BLaER1 (cell line): Measurements from ENCODE around the gene ALAS1.

Source experiments
- H3K27ac ChIP-seq: shearing (Covaris generic); formaldehyde crosslinking; 2 replicates; pipeline ENCODE4 v1.8.1; 2022
- H3K27me3 ChIP-seq: shearing (Covaris generic); formaldehyde crosslinking; 2 replicates; pipeline ENCODE4 v1.8.1; 2022
- H3K36me3 ChIP-seq: shearing (Covaris generic); formaldehyde crosslinking; 2 replicates; pipeline ENCODE4 v1.8.1; 2022
- H3K4me1 ChIP-seq: shearing (Covaris generic); formaldehyde crosslinking; 2 replicates; pipeline ENCODE4 v1.8.1; 2022
- H3K4me2 ChIP-seq: shearing (Covaris generic); formaldehyde crosslinking; 2 replicates; pipeline ENCODE4 v1.8.1; 2022
- H3K4me3 ChIP-seq: shearing (Covaris generic); formaldehyde crosslinking; 2 replicates; pipeline ENCODE4 v1.8.1; 2022
- H3K9ac ChIP-seq: shearing (Covaris generic); formaldehyde crosslinking; 2 replicates; pipeline ENCODE4 v1.8.1; 2022
- H3K9me3 ChIP-seq: shearing (Covaris generic); formaldehyde crosslinking; 2 replicates; pipeline ENCODE4 v1.8.1; 2022
- H4K20me1 ChIP-seq: shearing (Covaris generic); formaldehyde crosslinking; 2 replicates; pipeline ENCODE4 v1.8.1; 2022
- Cebpa-rat ChIP-seq: shearing (Covaris generic); IDR thresholded peaks from 2 replicates; pipeline ENCODE4 v1.8.1; 2022

Gene ALAS1

DNA sequence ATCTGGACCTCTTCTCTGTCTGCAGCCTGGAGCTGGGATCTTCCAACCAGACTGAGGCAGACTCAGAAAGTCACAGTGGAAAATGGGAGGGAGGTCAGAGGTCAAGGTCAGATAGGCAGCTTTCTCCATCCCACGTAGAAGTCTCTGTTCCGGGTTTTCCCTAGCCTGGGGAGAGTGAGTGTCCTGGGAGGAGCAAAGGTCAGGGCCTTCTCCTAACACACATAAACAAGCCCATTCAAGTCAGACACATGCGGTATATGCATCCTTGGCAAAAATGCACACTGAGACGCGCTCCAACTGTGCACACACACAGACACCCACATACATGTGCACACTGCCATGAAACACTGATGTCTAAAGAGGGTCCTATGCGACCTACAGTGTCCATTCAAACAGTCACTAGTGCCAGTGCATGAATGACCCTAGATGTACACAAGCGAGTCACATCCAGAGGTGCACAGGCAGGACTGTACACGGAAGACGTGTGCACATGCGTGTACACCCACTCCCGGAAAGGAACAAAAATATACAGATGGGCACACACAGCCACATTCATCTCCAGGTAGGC lies 40.3 kb downstream of the ALAS1 start:
- no peaks in the 10 kb centered on the region for H3K27me3 ChIP-seq
- peak overlapping the region; percentile 90 for H3K4me2 ChIP-seq
- peak overlapping the region; percentile 95 for H3K4me3 ChIP-seq
- H3K27ac ChIP-seq = peak overlapping the region; percentile 98
- H3K9me3 ChIP-seq = no peaks in the 10 kb centered on the region
- peak overlapping the region; percentile 97 for H3K9ac ChIP-seq
- no peak for TF ChIP-seq Cebpa-rat
- H3K4me1 ChIP-seq = peaks cover 75% of the 10 kb centered on the region
- H4K20me1 ChIP-seq = peaks cover 24% of the 10 kb centered on the region
- peaks cover 19% of the 10 kb centered on the region for H3K36me3 ChIP-seq

DNA sequence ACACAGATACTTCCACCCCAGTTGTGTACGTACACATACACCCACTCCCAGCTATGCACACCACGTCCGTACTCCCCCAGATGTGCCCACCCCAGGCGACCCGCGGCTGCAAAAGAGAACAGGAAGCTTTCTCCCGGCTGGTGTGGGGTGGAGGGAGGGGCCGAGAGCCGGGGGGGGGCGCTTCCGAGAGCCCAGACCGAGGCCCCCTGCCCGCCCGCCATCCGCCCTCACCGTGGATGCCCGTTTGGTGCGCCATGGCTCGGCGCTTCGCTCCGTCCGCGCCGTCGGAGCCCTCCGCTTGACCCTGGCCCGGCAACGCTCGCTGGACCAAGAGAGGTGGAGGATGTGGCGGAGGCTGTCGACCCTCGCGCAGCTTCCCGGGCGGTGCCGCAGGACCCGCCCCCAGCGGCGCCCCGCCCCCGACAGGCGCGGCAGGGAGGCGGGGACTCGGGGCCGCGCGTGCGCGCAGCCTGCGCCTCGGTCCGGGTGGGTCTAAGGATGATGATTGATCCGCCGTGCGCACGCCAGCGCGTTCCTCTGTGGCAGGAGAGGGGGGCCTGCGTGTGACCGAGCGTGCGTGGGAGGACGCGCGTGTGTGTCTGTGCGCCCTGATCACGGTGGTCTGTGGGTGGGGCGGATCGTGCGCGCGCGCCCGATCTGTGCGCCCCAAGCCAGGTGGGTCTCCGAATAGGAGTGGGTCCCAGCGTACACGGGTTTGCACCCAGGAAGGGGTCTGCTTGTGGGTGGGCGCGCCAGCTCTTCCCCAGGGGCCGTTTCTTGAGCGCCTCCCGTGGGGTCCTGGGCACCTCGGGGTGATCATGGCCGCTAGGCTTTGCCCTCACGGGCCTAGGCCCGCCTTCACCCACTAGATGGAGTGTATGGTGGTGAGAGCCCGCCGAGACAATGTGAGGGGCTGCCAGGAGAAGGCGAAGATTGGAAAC lies 41.1 kb downstream of the ALAS1 start, which contains the start of gene TWF2:
Gene TWF2, minus strand, starts transcription at position 398 of the 941 bp plus-strand sequence. Its CDS starts 142 bp downstream, at position 256.
- peaks cover 75% of the 10 kb centered on the region for H3K4me1 ChIP-seq

DNA sequence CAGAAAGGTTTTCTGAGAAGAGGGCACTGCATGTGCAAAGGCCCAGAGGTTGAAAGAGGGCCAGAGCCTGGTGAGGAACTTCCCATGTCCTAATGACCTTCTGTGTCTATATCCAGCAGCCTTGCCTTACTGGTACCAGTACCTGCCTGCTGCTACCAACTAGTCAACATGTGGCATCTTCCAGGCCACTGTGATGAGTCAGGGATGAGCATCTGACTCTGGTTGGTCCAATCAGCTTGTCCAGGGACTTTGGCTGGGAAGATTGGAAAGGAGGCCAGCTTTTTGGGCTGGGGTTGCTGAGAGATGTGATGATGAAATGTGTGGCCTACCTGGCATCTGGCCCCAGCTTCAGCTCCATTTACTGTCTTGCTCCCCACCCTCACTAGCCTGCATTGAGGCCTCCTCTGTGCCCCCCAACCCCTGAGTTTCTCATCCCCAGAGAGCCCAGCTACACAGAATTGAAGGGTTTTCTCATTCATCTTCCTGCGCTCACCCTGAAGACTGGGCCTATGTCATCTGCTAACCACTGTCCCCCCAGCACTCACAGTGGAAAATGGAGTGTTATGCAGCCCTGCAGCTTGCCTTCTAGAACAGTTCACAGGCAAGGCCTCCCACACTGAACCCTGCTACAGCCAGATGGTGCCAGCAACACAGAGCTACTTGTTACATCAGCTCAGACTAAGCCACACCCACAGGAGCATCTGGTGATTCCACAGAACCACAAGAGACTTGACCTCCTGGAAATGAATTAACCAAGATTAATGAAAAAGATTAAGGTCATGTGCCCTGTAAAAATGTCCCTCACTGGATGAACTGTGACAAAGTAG lies 42.3 kb downstream of the ALAS1 start:
- Histone ChIP-seq H3K27me3 (no peaks in the 10 kb centered on the region), H3K27ac (peak overlapping the region; percentile 98), H3K36me3 (0 out of 2 replicates have a peak, but pooled peaks cover 4% of the 10 kb centered on the region), H3K9me3 (no peaks in the 10 kb centered on the region), H3K4me3 (peak overlapping the region; percentile 95), H3K4me2 (peak overlapping the region; percentile 90), H4K20me1 (peaks cover 24% of the 10 kb centered on the region), H3K4me1 (peaks cover 77% of the 10 kb centered on the region), H3K9ac (peak overlapping the region; percentile 97)
- no peak for TF ChIP-seq Cebpa-rat

More for the DNA sequence above, 41.1 kb downstream of the ALAS1 start, which contains the start of gene TWF2:
- H4K20me1 ChIP-seq = peaks cover 24% of the 10 kb centered on the region
- H3K36me3 ChIP-seq = peaks cover 16% of the 10 kb centered on the region
- no peak for TF ChIP-seq Cebpa-rat
- peak within 1 kb of the TSS; percentile 98 for H3K27ac ChIP-seq
- peak within 1 kb of the TSS; percentile 90 for H3K4me2 ChIP-seq
- peak within 1 kb of the TSS; percentile 97 for H3K9ac ChIP-seq
- H3K9me3 ChIP-seq = no peaks in the 10 kb centered on the region
- peak within 1 kb of the TSS; percentile 95 for H3K4me3 ChIP-seq
- no peaks in the 10 kb centered on the region for H3K27me3 ChIP-seq

DNA sequence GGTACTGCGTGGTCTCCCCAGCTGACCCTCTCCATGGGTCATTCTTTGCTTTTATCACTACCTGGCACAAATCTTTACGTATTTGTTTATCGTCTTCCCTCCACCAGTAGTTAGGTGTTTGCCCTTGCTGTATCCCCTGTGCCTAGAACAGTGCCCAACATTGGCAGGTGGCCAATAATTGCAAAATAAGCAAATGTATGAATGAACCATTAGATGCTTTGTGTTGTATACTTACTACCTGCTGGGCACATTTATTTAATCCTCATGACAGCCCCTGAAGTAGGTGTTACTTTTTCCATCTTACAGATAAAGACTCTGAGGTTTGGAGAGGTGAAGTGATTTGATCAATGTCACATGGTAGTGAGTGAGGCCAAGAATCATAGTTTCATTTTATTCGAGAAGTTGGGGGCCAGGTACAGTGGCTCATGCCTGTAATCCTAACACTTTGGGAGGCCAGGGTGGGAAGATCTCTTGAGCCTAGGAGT lies 43.0 kb downstream of the ALAS1 start:
- Histone ChIP-seq H3K4me3 (no peak overlapping the region), H3K4me1 (peaks cover 77% of the 10 kb centered on the region), H3K9ac (no peak overlapping the region), H3K36me3 (no peaks in the 10 kb centered on the region), H3K9me3 (no peaks in the 10 kb centered on the region), H3K4me2 (peak overlapping the region; percentile 90), H3K27ac (peak overlapping the region; percentile 98; the same call in 1 of the 2 replicates), H4K20me1 (peaks cover 24% of the 10 kb centered on the region), H3K27me3 (no peaks in the 10 kb centered on the region)
- no peak for TF ChIP-seq Cebpa-rat

DNA sequence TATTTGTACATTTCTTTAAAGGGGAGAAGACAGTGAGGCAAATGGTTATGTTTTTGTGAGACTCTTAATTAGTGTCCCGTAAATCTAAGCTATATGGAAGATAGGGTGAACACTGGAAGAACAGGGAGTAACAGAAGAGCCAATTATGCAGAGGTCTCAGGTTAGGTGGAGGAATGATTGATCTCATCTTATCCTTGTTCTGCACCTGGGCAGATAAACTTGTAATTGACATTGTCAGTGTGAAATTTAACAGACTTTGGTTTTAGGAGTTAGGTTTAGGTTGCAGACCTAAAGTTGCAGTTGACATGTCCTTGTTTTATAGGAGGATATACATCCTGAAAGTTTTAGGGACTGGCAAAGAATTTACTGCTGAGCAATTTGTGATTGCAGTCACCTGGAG lies 44.1 kb downstream of the ALAS1 start:
- no peak overlapping the region for H3K4me3 ChIP-seq
- no peak overlapping the region for H3K4me2 ChIP-seq
- no peaks in the 10 kb centered on the region for H3K36me3 ChIP-seq
- 0 out of 2 replicates have a peak overlapping the region, but pooled peaks have one; percentile 20 for H3K27ac ChIP-seq
- no peaks in the 10 kb centered on the region for H3K9me3 ChIP-seq
- no peaks in the 10 kb centered on the region for H3K27me3 ChIP-seq
- peaks cover 77% of the 10 kb centered on the region for H3K4me1 ChIP-seq
- no peak overlapping the region for H3K9ac ChIP-seq
- peaks cover 15% of the 10 kb centered on the region for H4K20me1 ChIP-seq
- TF ChIP-seq Cebpa-rat = no peak

DNA sequence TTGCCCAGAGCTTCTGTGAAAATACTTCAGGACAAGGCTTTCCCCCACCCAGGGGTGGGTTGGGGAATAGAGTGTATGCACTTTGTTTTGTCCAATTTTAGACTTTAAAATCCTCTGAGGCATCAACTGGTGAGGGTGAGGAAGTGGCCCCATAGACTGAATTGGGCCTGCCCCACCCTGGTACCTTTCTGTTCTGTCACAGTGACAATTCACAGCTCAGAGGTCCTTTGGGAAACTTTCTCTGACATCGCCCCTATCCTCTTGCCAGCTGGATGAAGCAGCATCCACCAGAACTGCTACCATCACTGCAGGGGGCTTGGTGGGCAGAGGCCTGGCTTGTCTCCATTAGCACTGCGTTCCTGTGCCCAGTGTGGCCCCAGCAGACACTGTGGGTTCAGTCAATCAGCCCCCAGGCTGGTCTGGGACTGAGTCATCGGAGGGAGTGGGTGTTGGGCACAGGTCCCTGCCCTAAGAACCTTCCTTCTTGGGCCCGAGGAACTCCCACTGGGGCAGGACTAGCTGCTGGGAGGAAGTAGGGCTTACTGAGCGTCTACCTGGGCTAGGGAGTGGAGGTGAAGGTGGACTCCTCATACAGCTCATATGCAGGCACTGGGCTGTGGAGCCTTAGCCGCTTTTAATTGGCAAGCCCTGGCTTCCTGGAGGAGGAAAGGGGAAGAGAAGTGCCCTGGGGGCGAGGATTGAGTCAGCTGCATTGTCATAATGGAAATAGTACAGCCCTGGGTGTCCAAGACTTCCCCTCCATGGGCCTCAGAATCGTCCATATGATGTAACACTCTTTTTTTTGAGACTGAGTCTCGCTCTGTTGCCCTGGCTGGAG lies 46.0 kb downstream of the ALAS1 start:
- H3K9ac ChIP-seq = peak overlapping the region; percentile 43; the same call in 1 of the 2 replicates
- 0 out of 2 replicates have a peak, but pooled peaks cover 2% of the 10 kb centered on the region for H4K20me1 ChIP-seq
- peaks cover 63% of the 10 kb centered on the region for H3K4me1 ChIP-seq
- H3K4me2 ChIP-seq = peak overlapping the region; percentile 91
- H3K9me3 ChIP-seq = no peaks in the 10 kb centered on the region
- H3K27me3 ChIP-seq = no peaks in the 10 kb centered on the region
- H3K36me3 ChIP-seq = peaks cover 13% of the 10 kb centered on the region
- no peak overlapping the region for H3K4me3 ChIP-seq
- TF ChIP-seq Cebpa-rat = no peak
- H3K27ac ChIP-seq = peak overlapping the region; percentile 88

DNA sequence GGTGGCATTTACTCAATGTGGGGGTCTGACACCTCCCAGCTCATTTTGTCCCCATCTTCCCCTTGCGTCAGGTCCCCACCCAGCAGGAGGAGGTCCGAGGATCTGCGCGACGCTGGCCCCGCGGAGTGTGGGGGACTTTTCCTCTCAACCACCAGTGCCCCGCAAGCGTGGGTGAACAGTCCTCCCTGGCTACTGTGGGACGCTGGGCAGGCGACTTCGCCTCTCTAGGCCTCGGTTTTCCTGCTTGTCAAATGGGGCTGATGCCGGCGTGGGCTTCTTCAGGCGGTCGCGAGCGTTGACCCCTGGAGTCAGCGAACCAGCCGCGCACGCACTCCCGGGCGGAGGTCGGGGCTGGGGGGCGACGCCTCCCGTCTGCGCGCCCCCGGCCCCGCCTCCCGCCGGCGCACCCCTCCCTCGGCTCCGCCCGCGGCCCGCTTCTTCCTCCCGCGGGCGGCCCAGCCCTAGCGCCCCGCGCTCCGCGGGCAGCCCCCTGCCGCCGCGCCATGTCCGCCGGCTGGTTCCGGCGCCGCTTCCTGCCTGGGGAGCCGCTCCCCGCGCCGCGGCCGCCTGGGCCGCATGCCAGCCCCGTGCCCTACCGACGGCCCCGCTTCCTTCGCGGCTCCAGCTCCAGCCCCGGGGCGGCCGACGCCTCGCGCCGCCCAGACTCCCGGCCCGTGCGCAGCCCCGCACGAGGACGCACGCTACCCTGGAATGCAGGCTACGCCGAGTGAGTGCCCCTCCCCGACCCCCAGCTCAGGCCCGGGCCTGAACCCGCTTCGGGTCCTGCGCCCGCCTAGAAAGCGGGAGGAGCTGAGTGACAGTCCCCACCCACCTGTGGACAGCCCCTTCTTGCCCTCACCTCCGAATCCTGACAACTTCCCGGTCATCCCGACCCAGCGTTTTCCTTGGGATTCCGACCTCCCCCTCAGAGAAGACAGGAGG lies 47.6 kb downstream of the ALAS1 start, which contains the start of gene PPM1M:
Gene PPM1M, plus strand, starts transcription at position 438 of the 942 bp plus-strand sequence. Its CDS starts 66 bp downstream, at position 504.
- peaks cover 16% of the 10 kb centered on the region for H4K20me1 ChIP-seq
- no peak for TF ChIP-seq Cebpa-rat
- H3K9ac ChIP-seq = peak within 1 kb of the TSS; percentile 81
- no peaks in the 10 kb centered on the region for H3K9me3 ChIP-seq
- H3K27me3 ChIP-seq = no peaks in the 10 kb centered on the region
- H3K4me2 ChIP-seq = peak within 1 kb of the TSS; percentile 91
- H3K27ac ChIP-seq = peak within 1 kb of the TSS; percentile 88
- peaks cover 54% of the 10 kb centered on the region for H3K4me1 ChIP-seq
- H3K4me3 ChIP-seq = peak within 1 kb of the TSS; percentile 67
- peaks cover 29% of the 10 kb centered on the region for H3K36me3 ChIP-seq

DNA sequence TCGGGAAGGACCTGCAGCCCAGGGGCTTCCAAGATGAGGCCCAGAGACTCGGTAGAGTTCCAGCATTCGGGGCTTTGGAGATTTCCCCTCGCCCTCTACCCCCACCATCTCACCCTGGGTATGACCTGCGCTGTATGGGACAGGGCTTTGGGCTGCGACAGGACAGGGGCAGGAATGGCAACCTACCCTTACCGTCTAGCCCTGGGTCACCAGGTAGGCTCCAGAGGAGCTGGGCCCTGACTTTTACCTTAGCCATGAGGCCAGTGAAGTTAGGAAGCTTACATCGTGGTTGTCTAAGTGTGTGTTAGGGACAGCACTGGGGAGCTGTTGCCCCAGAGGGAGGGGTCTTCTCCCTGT lies 48.3 kb downstream of the ALAS1 start:
- H3K27ac ChIP-seq = peak overlapping the region; percentile 88
- H3K36me3 ChIP-seq = peaks cover 35% of the 10 kb centered on the region
- peaks cover 16% of the 10 kb centered on the region for H4K20me1 ChIP-seq
- H3K4me2 ChIP-seq = peak overlapping the region; percentile 91
- TF ChIP-seq Cebpa-rat = no peak
- no peaks in the 10 kb centered on the region for H3K9me3 ChIP-seq
- no peaks in the 10 kb centered on the region for H3K27me3 ChIP-seq
- H3K4me1 ChIP-seq = peaks cover 54% of the 10 kb centered on the region
- peak overlapping the region; percentile 67 for H3K4me3 ChIP-seq
- H3K9ac ChIP-seq = peak overlapping the region; percentile 81
